ENCODE measurements around the gene RALGAPA2. TPM values are rescaled to one million over a fixed set of nuclear protein-coding genes. Genes with fewer than 3 reads are reported as not detected.

RALGAPA2 gene
- total RNA-seq, 1 donor from 2014 or later: 15.7 TPM

DNA sequence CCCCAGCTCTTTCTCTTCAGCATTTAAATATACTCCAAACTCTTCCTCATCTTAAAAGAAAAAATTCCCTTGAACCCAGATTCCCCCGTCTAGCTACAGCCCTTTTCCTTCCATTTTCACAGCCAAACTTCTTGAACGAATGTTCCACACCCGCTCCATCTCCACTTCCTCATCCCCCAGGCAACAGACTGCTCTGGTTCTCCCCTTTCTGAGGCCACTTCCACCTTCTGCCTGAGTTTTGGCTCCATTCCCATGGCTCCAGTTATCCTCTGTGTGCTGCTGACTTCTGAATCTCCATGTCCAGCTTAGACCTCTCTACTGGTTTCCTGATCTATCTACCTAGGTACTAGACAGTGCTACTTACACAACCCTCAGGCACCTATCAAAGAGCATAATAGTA, 106.4 kb downstream of the RALGAPA2 start:
- Histone ChIP-seq H3K4me3 (ENCODE audit: low read length in 3 of 3) (no peak overlapping the region), H3K27me3 (ENCODE audit: control insufficient read depth in 3 of 3, insufficient read depth in 3 of 3, low read length in 3 of 3) (no peaks in the 10 kb centered on the region), H3K4me1 (ENCODE audit: control insufficient read depth in 3 of 3, insufficient read depth in 3 of 3, low read length in 3 of 3) (no peaks in the 10 kb centered on the region), H3K27ac (ENCODE audit: low read depth, low read length) (no peak overlapping the region), H3K9me3 (ENCODE audit: control insufficient read depth in 3 of 3, low read length in 3 of 3) (no peaks in the 10 kb centered on the region), H3K9ac (ENCODE audit: low read depth in 1 of 3, low read length in 3 of 3) (no peak overlapping the region), H3K36me3 (ENCODE audit: control insufficient read depth in 3 of 3, insufficient read depth in 3 of 3, low read length in 3 of 3) (peaks cover 9 to 40% (median 22%) of the 10 kb centered on the region in 3 donors)

DNA sequence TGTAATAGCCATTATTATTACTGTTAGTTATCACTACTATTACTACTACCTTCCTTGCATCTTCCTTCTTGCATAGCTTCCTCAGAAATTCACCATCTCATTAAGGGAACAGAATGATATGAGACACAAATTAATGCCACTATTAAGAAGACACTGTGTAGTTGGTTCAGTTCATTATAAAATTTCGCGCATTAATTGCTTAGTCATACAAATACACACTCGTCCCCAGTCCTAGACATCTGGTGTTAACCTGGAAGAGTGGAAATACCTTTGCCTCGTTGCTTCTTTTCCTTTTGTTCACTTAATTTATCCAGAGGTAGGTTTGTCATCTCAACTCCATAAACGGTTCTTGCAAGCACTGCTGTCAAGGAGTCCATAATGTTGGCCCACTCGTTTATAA, 107.5 kb downstream of the RALGAPA2 start:
- Histone ChIP-seq H3K4me1 (ENCODE audit: control insufficient read depth in 3 of 3, insufficient read depth in 3 of 3, low read length in 3 of 3) (no peaks in the 10 kb centered on the region), H3K27ac (ENCODE audit: low read depth, low read length) (no peak overlapping the region), H3K4me3 (ENCODE audit: low read length in 3 of 3) (no peak overlapping the region), H3K36me3 (ENCODE audit: control insufficient read depth in 3 of 3, insufficient read depth in 3 of 3, low read length in 3 of 3) (peaks cover 6 to 40% (median 26%) of the 10 kb centered on the region in 3 donors), H3K9ac (ENCODE audit: low read depth in 1 of 3, low read length in 3 of 3) (no peak overlapping the region), H3K27me3 (ENCODE audit: control insufficient read depth in 3 of 3, insufficient read depth in 3 of 3, low read length in 3 of 3) (no peaks in the 10 kb centered on the region), H3K9me3 (ENCODE audit: control insufficient read depth in 3 of 3, low read length in 3 of 3) (no peaks in the 10 kb centered on the region)

DNA sequence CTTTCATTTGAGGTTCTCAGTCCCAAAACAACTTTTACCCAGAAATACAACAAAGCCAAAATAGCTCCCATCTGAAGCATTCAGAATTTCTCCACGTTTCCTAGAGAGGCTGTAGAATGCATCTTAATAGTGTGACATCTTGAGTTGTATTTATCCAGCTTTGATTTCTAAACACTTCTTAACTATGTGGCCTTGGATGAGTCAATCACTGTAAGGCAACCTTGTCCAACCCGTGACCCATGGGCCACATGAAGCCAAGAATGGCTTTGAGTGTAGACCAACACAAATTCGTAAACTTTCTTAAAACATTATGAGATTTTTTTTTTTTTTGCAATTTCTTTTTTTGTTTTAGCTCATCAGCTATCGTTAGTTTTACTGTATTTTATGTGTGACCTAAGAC, 108.1 kb downstream of the RALGAPA2 start:
- H3K27ac ChIP-seq (ENCODE audit: low read depth, low read length): no peak overlapping the region
- H3K27me3 ChIP-seq (ENCODE audit: control insufficient read depth in 3 of 3, insufficient read depth in 3 of 3, low read length in 3 of 3): no peaks in the 10 kb centered on the region
- no peak overlapping the region for H3K4me3 ChIP-seq (ENCODE audit: low read length in 3 of 3)
- peaks cover 6 to 40% (median 24%) of the 10 kb centered on the region in 3 donors for H3K36me3 ChIP-seq (ENCODE audit: control insufficient read depth in 3 of 3, insufficient read depth in 3 of 3, low read length in 3 of 3)
- H3K9ac ChIP-seq (ENCODE audit: low read depth in 1 of 3, low read length in 3 of 3): no peak overlapping the region
- H3K4me1 ChIP-seq (ENCODE audit: control insufficient read depth in 3 of 3, insufficient read depth in 3 of 3, low read length in 3 of 3): no peaks in the 10 kb centered on the region
- no peaks in the 10 kb centered on the region for H3K9me3 ChIP-seq (ENCODE audit: control insufficient read depth in 3 of 3, low read length in 3 of 3)

DNA sequence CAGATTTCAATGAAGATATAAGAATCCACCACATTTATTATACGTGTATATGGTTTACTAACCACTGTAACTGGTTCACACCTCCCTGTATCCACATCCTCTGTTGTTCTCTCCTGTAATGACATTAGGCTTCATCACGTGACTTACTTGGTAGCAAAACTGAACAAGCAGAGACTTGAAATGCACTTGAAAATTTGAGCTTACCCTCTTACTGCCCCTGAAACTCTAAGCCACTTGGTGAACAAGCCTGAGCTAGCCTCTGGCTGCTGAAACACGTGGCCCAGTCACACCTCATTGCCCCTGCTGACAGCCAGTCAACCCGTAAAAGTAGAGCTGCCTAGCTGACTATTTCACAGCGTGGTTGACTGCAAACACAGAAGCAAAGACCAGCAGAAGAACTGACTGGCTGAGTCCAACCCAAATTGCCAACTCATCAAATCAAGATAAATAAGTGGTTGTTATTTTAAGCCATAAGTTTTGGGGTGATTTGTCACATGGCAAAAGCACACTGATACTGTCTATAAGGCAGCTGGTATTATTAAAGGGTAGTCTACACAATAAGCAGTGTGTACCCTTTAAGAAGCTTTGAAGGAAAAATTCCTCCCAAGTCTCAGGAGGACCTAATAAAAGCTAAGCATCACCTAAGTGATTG, 109.0 kb downstream of the RALGAPA2 start:
- Histone ChIP-seq H3K9me3 (ENCODE audit: control insufficient read depth in 3 of 3, low read length in 3 of 3) (no peaks in the 10 kb centered on the region), H3K9ac (ENCODE audit: low read depth in 1 of 3, low read length in 3 of 3) (no peak overlapping the region), H3K27me3 (ENCODE audit: control insufficient read depth in 3 of 3, insufficient read depth in 3 of 3, low read length in 3 of 3) (no peaks in the 10 kb centered on the region), H3K27ac (ENCODE audit: low read depth, low read length) (no peak overlapping the region), H3K4me3 (ENCODE audit: low read length in 3 of 3) (no peak overlapping the region), H3K36me3 (ENCODE audit: control insufficient read depth in 3 of 3, insufficient read depth in 3 of 3, low read length in 3 of 3) (peaks cover 8 to 49% (median 27%) of the 10 kb centered on the region in 3 donors), H3K4me1 (ENCODE audit: control insufficient read depth in 3 of 3, insufficient read depth in 3 of 3, low read length in 3 of 3) (no peaks in the 10 kb centered on the region)

DNA sequence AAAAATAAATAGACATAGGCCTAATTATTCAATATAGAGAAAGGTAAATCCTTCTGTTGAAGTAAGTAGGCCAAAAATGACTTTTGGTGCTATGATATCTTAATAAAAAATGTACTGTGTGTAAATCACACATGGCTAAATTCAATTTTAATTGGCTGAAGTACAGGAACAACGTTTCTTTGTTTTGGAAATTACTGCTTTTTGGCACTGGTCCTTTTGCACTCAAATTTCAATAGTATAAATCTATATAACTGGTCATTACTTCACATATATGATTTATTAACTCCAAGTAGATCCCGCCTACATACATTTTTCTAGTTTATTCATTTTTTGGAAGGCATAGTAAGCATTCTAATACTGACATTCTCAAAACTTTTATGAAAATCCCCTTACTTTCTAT, 114.5 kb downstream of the RALGAPA2 start:
- Histone ChIP-seq H3K27ac (ENCODE audit: low read depth, low read length) (no peak overlapping the region), H3K9me3 (ENCODE audit: control insufficient read depth in 3 of 3, low read length in 3 of 3) (no peaks in the 10 kb centered on the region), H3K27me3 (ENCODE audit: control insufficient read depth in 3 of 3, insufficient read depth in 3 of 3, low read length in 3 of 3) (no peaks in the 10 kb centered on the region), H3K9ac (ENCODE audit: low read depth in 1 of 3, low read length in 3 of 3) (no peak overlapping the region), H3K4me3 (ENCODE audit: low read length in 3 of 3) (no peak overlapping the region), H3K36me3 (ENCODE audit: control insufficient read depth in 3 of 3, insufficient read depth in 3 of 3, low read length in 3 of 3) (peaks cover 14 to 34% (median 21%) of the 10 kb centered on the region in 3 donors), H3K4me1 (ENCODE audit: control insufficient read depth in 3 of 3, insufficient read depth in 3 of 3, low read length in 3 of 3) (peaks cover 0 to 3% (median 0%) of the 10 kb centered on the region in 3 donors)

DNA sequence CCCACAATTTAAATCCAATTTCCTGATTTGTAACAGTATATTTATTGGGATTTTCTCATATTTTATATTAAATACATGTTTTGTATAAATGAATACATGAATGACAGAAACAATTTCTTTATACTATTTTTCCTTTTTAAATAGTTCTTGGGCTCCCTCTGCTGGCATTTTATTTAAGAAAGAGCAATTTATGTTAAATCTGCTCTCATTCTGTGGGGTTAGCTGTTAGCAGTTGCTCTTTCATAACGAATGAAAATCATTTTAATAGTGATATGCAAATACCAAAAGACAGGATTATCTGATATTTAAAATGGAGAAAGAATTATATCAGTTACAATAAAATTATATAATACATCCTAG, 118.3 kb downstream of the RALGAPA2 start:
- H3K9ac ChIP-seq (ENCODE audit: low read depth in 1 of 3, low read length in 3 of 3): no peak overlapping the region
- H3K27ac ChIP-seq (ENCODE audit: low read depth, low read length): no peak overlapping the region
- H3K36me3 ChIP-seq (ENCODE audit: control insufficient read depth in 3 of 3, insufficient read depth in 3 of 3, low read length in 3 of 3): peaks cover 13 to 36% (median 28%) of the 10 kb centered on the region in 3 donors
- H3K27me3 ChIP-seq (ENCODE audit: control insufficient read depth in 3 of 3, insufficient read depth in 3 of 3, low read length in 3 of 3): no peaks in the 10 kb centered on the region
- peaks cover 0 to 3% (median 0%) of the 10 kb centered on the region in 3 donors for H3K4me1 ChIP-seq (ENCODE audit: control insufficient read depth in 3 of 3, insufficient read depth in 3 of 3, low read length in 3 of 3)
- no peaks in the 10 kb centered on the region for H3K9me3 ChIP-seq (ENCODE audit: control insufficient read depth in 3 of 3, low read length in 3 of 3)
- H3K4me3 ChIP-seq (ENCODE audit: low read length in 3 of 3): no peak overlapping the region

DNA sequence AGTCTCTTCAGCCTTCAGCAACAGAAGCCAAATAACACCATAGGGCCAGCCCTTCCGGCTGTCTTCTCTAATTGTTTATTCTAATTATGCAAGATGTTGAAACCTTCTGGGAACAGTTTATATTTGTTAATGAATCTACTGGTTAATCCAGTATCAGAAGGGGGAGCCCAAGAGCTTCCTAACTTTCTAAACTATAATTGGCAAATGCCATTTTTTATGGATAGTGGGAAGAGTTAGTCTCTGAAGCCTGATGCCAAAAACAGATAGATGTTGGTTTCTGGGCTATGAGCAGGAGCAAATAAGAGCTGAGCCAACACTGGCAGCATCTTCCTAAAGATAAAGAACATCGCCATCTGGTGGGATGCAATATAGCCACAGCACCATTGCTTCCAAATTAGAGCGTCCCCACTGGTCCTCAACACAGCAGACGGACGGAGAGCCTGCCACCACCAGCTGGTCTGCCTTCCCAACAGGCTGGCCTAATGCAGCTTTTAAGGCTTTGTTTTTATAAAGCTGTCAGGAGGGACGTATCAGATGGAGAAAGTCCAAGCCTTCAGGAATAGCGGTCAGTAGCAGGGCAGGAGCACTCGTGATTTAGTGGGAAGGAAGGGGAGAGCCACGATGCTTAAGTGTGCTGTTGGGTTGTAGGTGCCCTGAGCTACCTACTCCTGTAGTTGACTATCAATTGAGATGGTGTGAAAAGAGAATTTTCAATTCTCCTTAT, 118.8 kb downstream of the RALGAPA2 start:
- no peaks in the 10 kb centered on the region for H3K27me3 ChIP-seq (ENCODE audit: control insufficient read depth in 3 of 3, insufficient read depth in 3 of 3, low read length in 3 of 3)
- H3K9ac ChIP-seq (ENCODE audit: low read depth in 1 of 3, low read length in 3 of 3): no peak overlapping the region
- H3K9me3 ChIP-seq (ENCODE audit: control insufficient read depth in 3 of 3, low read length in 3 of 3): no peaks in the 10 kb centered on the region
- peaks cover 16 to 36% (median 31%) of the 10 kb centered on the region in 3 donors for H3K36me3 ChIP-seq (ENCODE audit: control insufficient read depth in 3 of 3, insufficient read depth in 3 of 3, low read length in 3 of 3)
- no peak overlapping the region for H3K27ac ChIP-seq (ENCODE audit: low read depth, low read length)
- H3K4me3 ChIP-seq (ENCODE audit: low read length in 3 of 3): no peak overlapping the region
- peaks cover 0 to 3% (median 0%) of the 10 kb centered on the region in 3 donors for H3K4me1 ChIP-seq (ENCODE audit: control insufficient read depth in 3 of 3, insufficient read depth in 3 of 3, low read length in 3 of 3)

DNA sequence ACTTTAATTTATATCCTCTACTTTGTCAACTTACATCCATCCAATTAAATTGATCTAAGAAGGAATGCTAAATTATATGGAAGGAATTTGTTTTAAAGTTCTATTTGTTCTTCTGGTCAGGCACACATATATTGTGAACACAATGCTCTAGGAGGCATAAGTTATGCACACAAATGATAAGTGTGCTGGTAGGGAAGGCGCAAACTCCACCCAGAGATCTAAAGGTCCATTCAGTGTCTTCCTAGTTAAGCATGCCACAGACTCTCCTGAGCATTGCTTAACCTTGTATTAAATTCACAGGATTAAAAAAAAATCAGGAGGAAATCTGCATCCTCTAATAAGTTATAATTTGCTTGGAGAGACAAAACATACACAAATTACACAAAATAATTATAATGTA, 127.3 kb downstream of the RALGAPA2 start:
- Histone ChIP-seq H3K27me3 (ENCODE audit: control insufficient read depth in 3 of 3, insufficient read depth in 3 of 3, low read length in 3 of 3) (no peaks in the 10 kb centered on the region), H3K27ac (ENCODE audit: low read depth, low read length) (no peak overlapping the region), H3K36me3 (ENCODE audit: control insufficient read depth in 3 of 3, insufficient read depth in 3 of 3, low read length in 3 of 3) (peaks cover 47 to 69% (median 64%) of the 10 kb centered on the region in 3 donors), H3K9me3 (ENCODE audit: control insufficient read depth in 3 of 3, low read length in 3 of 3) (no peaks in the 10 kb centered on the region), H3K4me1 (ENCODE audit: control insufficient read depth in 3 of 3, insufficient read depth in 3 of 3, low read length in 3 of 3) (no peaks in the 10 kb centered on the region), H3K9ac (ENCODE audit: low read depth in 1 of 3, low read length in 3 of 3) (no peak overlapping the region), H3K4me3 (ENCODE audit: low read length in 3 of 3) (no peak overlapping the region)

DNA sequence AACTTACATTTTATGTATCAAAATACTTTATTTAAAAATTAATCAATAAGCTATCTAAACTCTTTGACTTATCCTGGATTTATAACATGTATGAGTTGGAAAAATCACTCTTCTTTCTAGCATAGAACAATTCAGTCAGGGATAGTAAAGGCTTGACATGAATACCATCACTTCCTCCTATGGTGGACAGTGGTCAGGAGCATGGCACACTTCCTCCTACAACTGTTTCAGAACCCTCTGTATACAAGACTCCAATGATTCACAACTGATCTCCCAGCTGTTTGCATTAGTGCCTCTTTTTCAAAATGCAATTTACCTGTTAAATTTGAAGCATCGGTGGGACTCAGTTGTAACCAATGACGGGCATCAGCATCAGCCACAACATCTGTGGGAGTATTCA, 129.7 kb downstream of the RALGAPA2 start:
- Histone ChIP-seq H3K4me1 (ENCODE audit: control insufficient read depth in 3 of 3, insufficient read depth in 3 of 3, low read length in 3 of 3) (no peaks in the 10 kb centered on the region), H3K9ac (ENCODE audit: low read depth in 1 of 3, low read length in 3 of 3) (no peak overlapping the region), H3K27ac (ENCODE audit: low read depth, low read length) (no peak overlapping the region), H3K27me3 (ENCODE audit: control insufficient read depth in 3 of 3, insufficient read depth in 3 of 3, low read length in 3 of 3) (no peaks in the 10 kb centered on the region), H3K4me3 (ENCODE audit: low read length in 3 of 3) (no peak overlapping the region), H3K9me3 (ENCODE audit: control insufficient read depth in 3 of 3, low read length in 3 of 3) (no peaks in the 10 kb centered on the region), H3K36me3 (ENCODE audit: control insufficient read depth in 3 of 3, insufficient read depth in 3 of 3, low read length in 3 of 3) (peaks cover 44 to 67% (median 62%) of the 10 kb centered on the region in 3 donors)

DNA sequence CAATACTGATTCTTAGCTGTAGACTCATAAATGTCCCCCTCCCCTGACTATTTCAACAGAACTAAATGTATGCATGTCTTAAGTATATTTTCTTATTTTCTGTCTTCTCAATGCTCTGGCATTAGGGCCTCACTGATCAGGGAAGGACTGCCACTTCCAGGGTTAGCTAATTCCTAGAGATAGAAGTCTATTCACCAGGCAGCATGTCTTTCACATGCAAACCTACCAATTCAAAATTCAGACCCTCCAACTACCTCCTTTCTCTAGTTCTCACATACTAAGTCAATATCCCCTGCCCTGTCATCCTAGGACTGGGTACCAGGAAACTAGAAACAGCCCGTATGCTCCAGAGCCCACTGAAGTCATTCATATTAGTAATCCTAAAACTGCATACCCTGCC, 132.3 kb downstream of the RALGAPA2 start:
- Histone ChIP-seq H3K36me3 (ENCODE audit: control insufficient read depth in 3 of 3, insufficient read depth in 3 of 3, low read length in 3 of 3) (peaks cover 41 to 63% (median 57%) of the 10 kb centered on the region in 3 donors), H3K27ac (ENCODE audit: low read depth, low read length) (no peak overlapping the region), H3K9me3 (ENCODE audit: control insufficient read depth in 3 of 3, low read length in 3 of 3) (no peaks in the 10 kb centered on the region), H3K27me3 (ENCODE audit: control insufficient read depth in 3 of 3, insufficient read depth in 3 of 3, low read length in 3 of 3) (no peaks in the 10 kb centered on the region), H3K9ac (ENCODE audit: low read depth in 1 of 3, low read length in 3 of 3) (no peak overlapping the region), H3K4me1 (ENCODE audit: control insufficient read depth in 3 of 3, insufficient read depth in 3 of 3, low read length in 3 of 3) (no peaks in the 10 kb centered on the region), H3K4me3 (ENCODE audit: low read length in 3 of 3) (no peak overlapping the region)

All from skeletal muscle tissue (tissue), 4 donors.